ENCODE data around the gene TRRAP.

The TRRAP gene

DNA sequence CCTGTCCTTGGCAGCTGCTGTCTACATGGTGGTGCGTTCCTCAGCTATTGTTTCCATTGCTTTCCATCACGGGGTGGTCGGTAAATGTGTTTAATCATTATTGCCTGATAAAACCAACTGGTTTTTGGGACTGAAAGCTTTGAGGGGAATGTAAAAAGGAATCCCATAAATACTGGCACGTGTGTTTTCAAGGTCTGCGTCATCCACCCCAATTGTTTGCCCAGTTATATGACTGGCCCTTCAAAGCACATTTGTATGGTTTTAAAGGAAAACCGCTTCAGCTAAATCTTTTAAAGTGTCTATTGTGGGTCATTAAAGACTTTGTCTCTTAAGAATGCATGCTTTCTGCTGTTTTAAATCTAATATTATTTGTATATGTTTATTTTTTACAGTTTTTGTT, 65.0 kb downstream of the TRRAP start:
- DNase-seq (ENCODE audit: extremely low read depth in 1 of 2, low read depth in 1 of 2): no peak

DNA sequence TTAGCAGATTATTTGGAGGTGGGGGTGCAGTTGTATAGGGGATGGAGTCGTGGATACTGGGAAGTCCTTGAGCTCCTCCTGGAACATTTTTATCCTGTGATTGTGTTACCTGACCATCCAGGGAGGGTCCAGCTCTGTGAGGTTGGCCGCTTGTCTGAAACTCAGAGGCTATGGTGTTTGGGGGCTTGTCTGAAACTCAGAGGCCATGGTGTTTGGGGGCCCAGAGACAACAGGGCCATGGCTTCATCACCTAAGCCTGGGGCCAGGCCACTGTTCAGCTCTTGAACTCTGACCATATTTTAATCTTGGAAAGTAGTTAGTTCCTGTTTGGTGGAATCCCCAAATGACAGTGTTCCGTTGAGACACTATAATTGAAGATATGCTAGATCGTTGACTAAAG, 66.1 kb downstream of the TRRAP start:
- DNase-seq (ENCODE audit: extremely low read depth in 1 of 2, low read depth in 1 of 2): no peak

DNA sequence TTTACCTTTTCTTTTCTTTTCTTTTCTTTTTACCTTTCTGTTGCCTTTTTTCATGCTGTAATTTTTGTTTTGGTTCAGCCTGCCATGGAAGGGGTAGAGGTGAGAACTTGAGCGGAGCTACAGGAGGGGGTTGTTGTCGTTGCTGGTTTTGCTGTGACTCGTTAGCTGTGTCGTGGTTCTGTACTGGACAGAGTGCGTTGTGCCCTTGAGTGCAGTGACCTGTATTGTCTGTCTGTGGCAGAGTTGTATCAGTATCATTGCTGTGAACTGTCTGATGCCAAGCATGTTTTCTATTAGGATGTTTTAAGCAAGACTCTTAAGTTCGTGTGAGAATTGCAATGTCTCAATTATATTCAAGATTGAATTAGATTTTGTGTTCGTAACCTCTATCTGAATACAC, 67.5 kb downstream of the TRRAP start:
- no peak for DNase-seq (ENCODE audit: extremely low read depth in 1 of 2, low read depth in 1 of 2)

- DNase-seq (ENCODE audit: extremely low read depth in 1 of 2, low read depth in 1 of 2): no peak
Observed at GRCh38 chr7:98946389-98946788, 68.1 kb downstream of the TRRAP start.

GRCh38 chr7:98949336-98950044, 71.2 kb downstream of the TRRAP start:
- DNase-seq (ENCODE audit: extremely low read depth in 1 of 2, low read depth in 1 of 2): no peak

DNA sequence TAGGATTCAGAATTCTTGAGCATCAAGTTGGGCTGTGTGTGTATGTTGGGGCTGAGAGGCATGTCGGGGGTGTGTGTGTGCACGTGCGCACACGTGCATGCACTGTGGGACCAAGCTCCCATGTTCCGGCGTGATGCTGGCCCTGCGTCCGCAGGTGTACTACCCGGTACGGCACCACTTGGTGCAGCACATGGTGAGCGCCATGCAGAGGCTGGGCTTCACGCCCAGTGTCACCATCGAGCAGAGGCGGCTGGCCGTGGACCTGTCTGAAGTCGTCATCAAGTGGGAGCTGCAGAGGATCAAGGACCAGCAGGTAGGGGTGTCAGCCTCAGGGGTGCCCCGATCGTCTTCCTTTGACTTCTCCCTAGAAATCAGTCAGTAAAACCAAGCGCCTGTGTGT, 77.7 kb downstream of the TRRAP start:
- DNase-seq (ENCODE audit: extremely low read depth in 1 of 2, low read depth in 1 of 2): no peak

DNA sequence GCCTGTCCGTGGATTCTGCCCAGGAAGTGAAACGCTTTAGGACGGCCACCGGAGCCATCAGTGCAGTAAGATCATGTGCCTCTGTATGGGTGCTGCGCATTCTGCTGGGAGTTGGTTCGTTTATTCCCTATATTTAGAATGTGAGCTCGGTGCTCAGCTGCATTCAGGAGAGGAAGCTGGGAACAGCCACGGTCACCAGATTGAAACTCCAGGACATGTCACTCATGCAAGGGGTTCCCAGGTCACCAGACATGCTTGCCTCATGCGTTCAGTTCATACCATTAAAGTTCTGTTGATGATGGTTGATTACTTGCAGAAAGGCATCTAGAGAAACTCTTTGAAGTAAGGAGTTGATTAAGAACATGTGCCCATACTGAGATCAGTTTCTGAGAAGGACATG, 78.1 kb downstream of the TRRAP start:
- DNase-seq (ENCODE audit: extremely low read depth in 1 of 2, low read depth in 1 of 2): no peak

- DNase-seq (ENCODE audit: extremely low read depth in 1 of 2, low read depth in 1 of 2): no peak
Observed at GRCh38 chr7:98956937-98957336, 78.6 kb downstream of the TRRAP start.

GRCh38 chr7:98957766-98958165, 79.4 kb downstream of the TRRAP start:
- DNase-seq (ENCODE audit: extremely low read depth in 1 of 2, low read depth in 1 of 2): no peak

DNA sequence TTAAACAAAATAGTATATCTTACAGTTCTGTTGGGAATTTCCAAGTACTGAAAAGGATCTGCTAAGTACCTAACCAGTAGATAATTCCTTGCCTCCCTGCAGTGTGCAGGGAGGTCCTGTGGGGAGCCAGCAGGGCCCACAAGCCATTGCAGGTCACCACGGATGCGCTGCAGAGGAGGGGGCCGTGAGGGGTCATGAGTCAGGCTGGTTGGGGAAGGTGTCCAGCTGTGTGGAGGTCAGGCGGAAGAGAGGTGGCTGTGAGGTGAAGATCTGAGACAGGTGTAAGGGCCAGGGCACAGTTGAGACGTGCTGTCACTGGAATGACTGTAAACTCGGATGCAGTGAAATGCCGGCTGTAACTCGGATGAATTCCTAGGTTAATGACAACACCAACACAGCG, 80.6 kb downstream of the TRRAP start:
- no peak for DNase-seq (ENCODE audit: extremely low read depth in 1 of 2, low read depth in 1 of 2)

- no peak for DNase-seq (ENCODE audit: extremely low read depth in 1 of 2, low read depth in 1 of 2)
Observed at GRCh38 chr7:98963305-98963704, 85.0 kb downstream of the TRRAP start.

GRCh38 chr7:98964596-98964995, 86.3 kb downstream of the TRRAP start:
- DNase-seq (ENCODE audit: extremely low read depth in 1 of 2, low read depth in 1 of 2): no peak

GRCh38 chr7:98968621-98969020, 90.3 kb downstream of the TRRAP start:
- DNase-seq (ENCODE audit: extremely low read depth in 1 of 2, low read depth in 1 of 2): no peak

DNA sequence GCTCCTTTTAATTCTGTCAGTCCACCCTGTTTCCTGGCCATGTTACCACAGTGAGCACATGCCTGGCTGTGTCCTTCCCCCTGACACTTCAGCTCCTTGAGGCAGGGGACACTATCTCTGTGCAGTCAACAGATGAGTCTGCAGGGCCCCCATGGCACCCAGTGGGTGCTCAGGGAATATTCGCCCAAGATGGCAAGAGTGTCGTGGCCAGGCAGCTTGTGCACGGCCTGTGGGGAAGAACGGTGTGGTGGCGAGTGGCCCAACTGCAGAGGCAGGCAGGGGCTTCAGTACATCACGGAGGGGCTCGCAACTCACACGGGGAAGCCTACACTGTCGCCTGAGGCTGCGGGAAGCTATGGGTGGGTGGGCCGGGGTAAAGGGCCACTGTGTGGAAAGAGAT, 91.1 kb downstream of the TRRAP start:
- no peak for DNase-seq (ENCODE audit: extremely low read depth in 1 of 2, low read depth in 1 of 2)

DNA sequence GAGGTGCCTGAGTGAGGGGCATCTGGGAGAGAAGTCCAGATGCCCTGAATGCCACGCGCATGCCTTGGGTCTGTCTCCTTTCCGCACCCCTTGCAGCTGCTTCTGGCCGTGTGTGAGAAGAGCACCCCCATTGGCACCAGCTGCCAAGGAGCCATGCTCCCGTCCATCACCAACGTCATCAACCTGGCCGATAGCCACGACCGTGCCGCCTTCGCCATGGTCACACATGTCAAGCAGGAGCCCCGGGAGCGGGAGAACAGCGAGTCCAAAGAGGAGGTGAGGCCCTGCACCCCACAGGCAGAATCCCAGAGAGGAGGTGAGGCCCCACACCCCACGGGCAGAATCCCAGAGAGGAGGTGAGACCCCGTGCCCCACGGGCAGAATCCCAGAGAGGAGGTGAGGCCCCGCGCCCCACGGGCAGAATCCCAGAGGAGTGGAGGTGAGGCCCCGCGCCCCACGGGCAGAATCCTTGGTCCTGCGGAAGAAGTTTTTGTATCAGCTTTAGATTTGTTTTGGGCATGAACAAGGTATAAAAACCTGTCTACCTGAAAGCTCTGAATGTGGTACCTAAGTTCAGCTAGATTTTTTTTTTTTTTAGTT, 91.8 kb downstream of the TRRAP start:
- no peak for DNase-seq (ENCODE audit: extremely low read depth in 1 of 2, low read depth in 1 of 2)

DNA sequence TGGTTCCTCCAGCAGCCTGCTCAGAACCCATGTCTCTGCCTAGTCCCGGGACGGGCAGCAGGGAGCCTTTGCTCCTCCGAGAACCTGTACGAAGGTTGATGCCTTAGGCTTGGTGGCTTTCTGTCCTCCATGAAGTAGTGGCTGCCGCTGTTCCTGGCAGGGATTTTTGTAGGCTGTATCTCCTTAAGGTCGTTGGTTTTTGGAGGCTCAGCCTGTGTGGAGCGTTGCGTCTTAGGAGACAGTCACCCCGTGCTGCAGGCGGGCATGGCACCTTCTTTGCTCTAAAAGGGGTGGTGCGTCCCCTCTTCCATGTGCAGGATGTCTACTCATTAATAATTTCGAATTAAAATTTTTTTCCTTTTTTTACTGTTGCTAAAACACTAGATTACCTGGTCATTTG, 92.5 kb downstream of the TRRAP start:
- DNase-seq (ENCODE audit: extremely low read depth in 1 of 2, low read depth in 1 of 2): no peak

- DNase-seq (ENCODE audit: extremely low read depth in 1 of 2, low read depth in 1 of 2): no peak
Observed at GRCh38 chr7:98974205-98974604, 95.9 kb downstream of the TRRAP start.

GRCh38 chr7:98974906-98975816, 96.8 kb downstream of the TRRAP start:
- no peak for DNase-seq (ENCODE audit: extremely low read depth in 1 of 2, low read depth in 1 of 2)

DNA sequence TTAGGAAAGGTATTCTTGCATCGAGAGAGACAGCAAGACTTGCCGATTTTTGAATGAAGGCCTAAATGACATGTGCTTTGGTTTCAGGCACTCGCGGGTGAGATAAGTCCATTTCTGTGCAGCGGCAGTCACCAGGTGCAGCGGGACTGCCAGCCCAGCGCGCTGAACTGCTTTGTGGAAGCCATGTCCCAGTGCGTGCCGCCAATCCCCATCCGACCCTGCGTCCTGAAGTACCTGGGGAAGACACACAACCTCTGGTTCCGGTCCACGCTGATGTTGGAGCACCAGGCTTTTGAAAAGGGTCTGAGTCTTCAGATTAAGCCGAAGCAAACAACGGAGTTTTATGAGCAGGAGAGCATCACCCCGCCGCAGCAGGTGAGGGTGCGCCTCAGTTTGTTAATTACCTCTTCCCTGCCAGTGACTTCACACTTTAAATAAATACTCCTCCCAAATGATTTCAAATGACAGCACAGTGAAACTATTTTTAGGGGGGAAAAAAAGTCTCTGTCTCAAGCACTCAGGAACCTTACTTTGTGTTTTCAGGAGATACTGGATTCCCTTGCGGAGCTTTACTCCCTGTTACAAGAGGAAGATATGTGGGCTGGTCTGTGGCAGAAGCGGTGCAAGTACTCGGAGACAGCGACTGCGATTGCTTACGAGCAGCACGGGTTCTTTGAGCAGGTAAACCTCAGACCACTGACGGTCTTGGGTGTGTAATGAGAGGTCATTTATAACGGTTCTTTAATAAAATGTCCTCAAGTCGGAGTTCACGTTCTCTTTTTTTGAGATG, 98.3 kb downstream of the TRRAP start:
- no peak for DNase-seq (ENCODE audit: extremely low read depth in 1 of 2, low read depth in 1 of 2)

DNA sequence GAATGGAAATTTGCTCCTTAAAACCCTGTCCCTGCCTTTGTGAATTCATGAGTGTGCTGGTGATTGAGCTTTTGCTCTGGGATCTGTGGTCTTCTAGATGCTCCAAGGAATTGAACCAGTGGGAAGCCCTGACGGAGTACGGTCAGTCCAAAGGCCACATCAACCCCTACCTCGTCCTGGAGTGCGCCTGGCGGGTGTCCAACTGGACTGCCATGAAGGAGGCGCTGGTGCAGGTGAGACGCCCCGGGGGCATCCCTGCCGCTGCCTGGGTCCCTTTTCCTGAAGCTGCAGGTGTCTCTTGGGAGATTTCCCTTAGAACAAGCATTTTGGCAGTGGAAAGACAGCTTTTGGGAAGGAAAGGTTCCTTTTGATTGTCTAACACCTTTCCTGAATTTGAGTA, 100.3 kb downstream of the TRRAP start:
- no peak for DNase-seq (ENCODE audit: extremely low read depth in 1 of 2, low read depth in 1 of 2)

DNA sequence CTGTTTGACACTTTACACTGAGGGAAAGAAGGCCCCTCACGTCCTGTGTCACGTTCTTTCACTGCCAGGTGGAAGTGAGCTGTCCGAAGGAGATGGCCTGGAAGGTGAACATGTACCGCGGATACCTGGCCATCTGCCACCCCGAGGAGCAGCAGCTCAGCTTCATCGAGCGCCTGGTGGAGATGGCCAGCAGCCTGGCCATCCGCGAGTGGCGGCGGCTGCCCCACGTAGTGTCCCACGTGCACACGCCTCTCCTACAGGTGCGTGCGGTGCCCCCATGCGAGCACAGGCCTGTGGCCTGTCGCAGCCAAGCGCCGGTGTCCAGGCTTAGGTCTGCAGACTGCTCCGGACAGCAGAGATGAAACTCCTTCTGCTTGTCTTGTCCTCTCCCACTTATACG, 103.4 kb downstream of the TRRAP start:
- no peak for DNase-seq (ENCODE audit: extremely low read depth in 1 of 2, low read depth in 1 of 2)

Measured in stimulated activated CD8-positive, alpha-beta memory T cell treated with anti-CD3 and anti-CD28 coated beads, Interleukin-7, amount 100 ng/mL, for 48 hours (primary cell).